ENCODE results near the gene WFDC6. TPM values are rescaled to one million over a fixed set of nuclear protein-coding genes. Genes with fewer than 3 reads are reported as not detected.

The WFDC6 gene
- total RNA-seq, 1 experiment from 2014 or later, result not detected

DNA sequence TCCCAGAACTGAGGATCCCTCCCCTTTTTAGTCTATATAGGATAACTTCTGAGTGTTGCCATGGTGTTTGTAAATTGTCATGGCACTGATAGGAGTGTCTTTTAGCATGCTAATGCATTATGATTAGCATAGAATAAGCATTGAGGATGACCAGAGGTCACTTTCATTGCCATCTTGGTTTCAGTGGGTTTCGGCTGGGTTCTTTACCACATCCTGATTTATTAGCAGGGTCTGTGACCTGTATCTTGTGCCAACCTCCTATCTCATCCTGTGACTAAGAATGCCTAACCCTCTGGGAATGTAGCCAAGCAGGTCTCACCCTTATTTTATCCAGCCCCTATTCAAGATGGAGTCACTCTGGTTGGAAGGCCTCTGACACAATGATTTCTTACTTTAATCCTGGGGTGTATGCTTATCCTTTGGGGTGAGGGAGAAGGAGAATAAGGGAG is 50.2 kb downstream of the WFDC6 start:
- H3K27me3 ChIP-seq (ENCODE audit: control insufficient read depth, insufficient read depth, low read length), result peaks cover 2% of the 10 kb centered on the region; the same call in 1 of the 2 replicates
- DNase-seq (ENCODE audit: low read depth, low spot score) (no peak), ATAC-seq (no peak)
- H3K4me3 ChIP-seq (ENCODE audit: low read depth in 2 of 2, low read length in 2 of 2), result no peak overlapping the region
- H3K36me3 ChIP-seq (ENCODE audit: control insufficient read depth, insufficient read depth, low read length), result no peaks in the 10 kb centered on the region
- ChIA-PET CTCF (no interaction called here), POLR2A (no interaction called here)
- in situ Hi-C loops (cut with HindIII; ENCODE audit: low pct_unique_long_range_greater_than_20kb, low sequenced_read_pairs) (no loop called here), intact Hi-C loops (cut with micrococcal nuclease; ENCODE audit: unreplicated experiment) (no loop called here)
- no peak overlapping the region for H3K27ac ChIP-seq (ENCODE audit: low read length)
- no peaks in the 10 kb centered on the region for H3K9me3 ChIP-seq (ENCODE audit: control insufficient read depth, insufficient read depth, low read depth, low read length)
- no peak for TF ChIP-seq SIN3A (IDR thresholded peaks at IDR 0.05; ENCODE audit: borderline replicate concordance, insufficient read depth, low read depth, low read length)
- TF ChIP-seq, protein P1, sequence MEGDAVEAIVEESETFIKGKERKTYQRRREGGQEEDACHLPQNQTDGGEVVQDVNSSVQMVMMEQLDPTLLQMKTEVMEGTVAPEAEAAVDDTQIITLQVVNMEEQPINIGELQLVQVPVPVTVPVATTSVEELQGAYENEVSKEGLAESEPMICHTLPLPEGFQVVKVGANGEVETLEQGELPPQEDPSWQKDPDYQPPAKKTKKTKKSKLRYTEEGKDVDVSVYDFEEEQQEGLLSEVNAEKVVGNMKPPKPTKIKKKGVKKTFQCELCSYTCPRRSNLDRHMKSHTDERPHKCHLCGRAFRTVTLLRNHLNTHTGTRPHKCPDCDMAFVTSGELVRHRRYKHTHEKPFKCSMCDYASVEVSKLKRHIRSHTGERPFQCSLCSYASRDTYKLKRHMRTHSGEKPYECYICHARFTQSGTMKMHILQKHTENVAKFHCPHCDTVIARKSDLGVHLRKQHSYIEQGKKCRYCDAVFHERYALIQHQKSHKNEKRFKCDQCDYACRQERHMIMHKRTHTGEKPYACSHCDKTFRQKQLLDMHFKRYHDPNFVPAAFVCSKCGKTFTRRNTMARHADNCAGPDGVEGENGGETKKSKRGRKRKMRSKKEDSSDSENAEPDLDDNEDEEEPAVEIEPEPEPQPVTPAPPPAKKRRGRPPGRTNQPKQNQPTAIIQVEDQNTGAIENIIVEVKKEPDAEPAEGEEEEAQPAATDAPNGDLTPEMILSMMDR (IDR thresholded peaks at IDR 0.05), result no peak
- BruUV-seq (replicated peaks), result no TSS peak
- H3K4me1 ChIP-seq (ENCODE audit: control insufficient read depth, insufficient read depth, low read length), result no peaks in the 10 kb centered on the region

DNA sequence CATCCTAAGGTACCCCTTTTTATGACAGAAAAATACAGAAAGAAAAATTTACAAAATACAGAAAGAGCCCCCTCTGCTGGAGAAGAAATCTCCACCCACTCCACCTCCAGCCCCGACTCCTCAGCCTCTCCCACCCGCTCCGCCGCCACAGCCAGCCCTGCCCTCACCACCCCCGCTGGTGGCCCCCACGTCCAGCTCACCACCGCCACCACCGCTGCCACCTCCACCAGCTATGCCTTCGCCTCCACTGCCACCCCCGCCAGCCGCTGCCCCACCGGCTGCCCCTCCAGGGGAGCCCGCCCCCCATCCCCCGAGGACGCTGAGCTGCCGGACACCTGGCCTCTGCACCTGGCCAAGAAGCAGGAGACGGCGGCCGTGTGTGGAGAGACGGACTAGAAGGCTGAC is 52.0 kb downstream of the WFDC6 start:
- DNase-seq (ENCODE audit: low read depth, low spot score) (no peak), ATAC-seq (no peak)
- ChIA-PET POLR2A (no interaction called here), CTCF (no interaction called here)
- Histone ChIP-seq H3K9me3 (ENCODE audit: control insufficient read depth, insufficient read depth, low read depth, low read length) (no peaks in the 10 kb centered on the region), H3K27me3 (ENCODE audit: control insufficient read depth, insufficient read depth, low read length) (peaks cover 5% of the 10 kb centered on the region), H3K27ac (ENCODE audit: low read length) (no peak overlapping the region), H3K4me3 (ENCODE audit: low read depth in 2 of 2, low read length in 2 of 2) (no peak overlapping the region), H3K36me3 (ENCODE audit: control insufficient read depth, insufficient read depth, low read length) (no peaks in the 10 kb centered on the region), H3K4me1 (ENCODE audit: control insufficient read depth, insufficient read depth, low read length) (no peaks in the 10 kb centered on the region)
- in situ Hi-C loops (cut with HindIII; ENCODE audit: low pct_unique_long_range_greater_than_20kb, low sequenced_read_pairs), result no loop called here
- no peak for TF ChIP-seq POLR2AphosphoS5 (IDR thresholded peaks at IDR 0.05; ENCODE audit: low read depth, low read length)
- TF ChIP-seq, protein P1 (IDR thresholded peaks at IDR 0.05), result no peak; the same call in none of the 2 replicates
- TF ChIP-seq TCF7L2 (IDR thresholded peaks at IDR 0.05; ENCODE audit: low read depth, low read length), result no peak
- no peak for TF ChIP-seq SIN3A (IDR thresholded peaks at IDR 0.05; ENCODE audit: borderline replicate concordance, insufficient read depth, low read depth, low read length)
- TF ChIP-seq, protein P2, sequence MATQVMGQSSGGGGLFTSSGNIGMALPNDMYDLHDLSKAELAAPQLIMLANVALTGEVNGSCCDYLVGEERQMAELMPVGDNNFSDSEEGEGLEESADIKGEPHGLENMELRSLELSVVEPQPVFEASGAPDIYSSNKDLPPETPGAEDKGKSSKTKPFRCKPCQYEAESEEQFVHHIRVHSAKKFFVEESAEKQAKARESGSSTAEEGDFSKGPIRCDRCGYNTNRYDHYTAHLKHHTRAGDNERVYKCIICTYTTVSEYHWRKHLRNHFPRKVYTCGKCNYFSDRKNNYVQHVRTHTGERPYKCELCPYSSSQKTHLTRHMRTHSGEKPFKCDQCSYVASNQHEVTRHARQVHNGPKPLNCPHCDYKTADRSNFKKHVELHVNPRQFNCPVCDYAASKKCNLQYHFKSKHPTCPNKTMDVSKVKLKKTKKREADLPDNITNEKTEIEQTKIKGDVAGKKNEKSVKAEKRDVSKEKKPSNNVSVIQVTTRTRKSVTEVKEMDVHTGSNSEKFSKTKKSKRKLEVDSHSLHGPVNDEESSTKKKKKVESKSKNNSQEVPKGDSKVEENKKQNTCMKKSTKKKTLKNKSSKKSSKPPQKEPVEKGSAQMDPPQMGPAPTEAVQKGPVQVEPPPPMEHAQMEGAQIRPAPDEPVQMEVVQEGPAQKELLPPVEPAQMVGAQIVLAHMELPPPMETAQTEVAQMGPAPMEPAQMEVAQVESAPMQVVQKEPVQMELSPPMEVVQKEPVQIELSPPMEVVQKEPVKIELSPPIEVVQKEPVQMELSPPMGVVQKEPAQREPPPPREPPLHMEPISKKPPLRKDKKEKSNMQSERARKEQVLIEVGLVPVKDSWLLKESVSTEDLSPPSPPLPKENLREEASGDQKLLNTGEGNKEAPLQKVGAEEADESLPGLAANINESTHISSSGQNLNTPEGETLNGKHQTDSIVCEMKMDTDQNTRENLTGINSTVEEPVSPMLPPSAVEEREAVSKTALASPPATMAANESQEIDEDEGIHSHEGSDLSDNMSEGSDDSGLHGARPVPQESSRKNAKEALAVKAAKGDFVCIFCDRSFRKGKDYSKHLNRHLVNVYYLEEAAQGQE (IDR thresholded peaks at IDR 0.05; ENCODE audit: insufficient read depth in 1 of 2, low read depth in 2 of 2, low read length in 1 of 2), result no peak
- intact Hi-C loops (cut with micrococcal nuclease; ENCODE audit: unreplicated experiment), result no loop called here
- BruUV-seq (replicated peaks), result no TSS peak

Data from Panc1 (cell line).